Right forelimb (tissue), 1 donor: Measurements from ENCODE around the gene ZYX.

Source experiments
- DNase-seq: peaks from one replicate; pipeline ENCODE4 v3.0.0-alpha.2; 2018

ZYX gene

GRCh38 chr7:143363016-143363937 is 17.9 kb upstream of the ZYX start:
- no peak for DNase-seq

DNA sequence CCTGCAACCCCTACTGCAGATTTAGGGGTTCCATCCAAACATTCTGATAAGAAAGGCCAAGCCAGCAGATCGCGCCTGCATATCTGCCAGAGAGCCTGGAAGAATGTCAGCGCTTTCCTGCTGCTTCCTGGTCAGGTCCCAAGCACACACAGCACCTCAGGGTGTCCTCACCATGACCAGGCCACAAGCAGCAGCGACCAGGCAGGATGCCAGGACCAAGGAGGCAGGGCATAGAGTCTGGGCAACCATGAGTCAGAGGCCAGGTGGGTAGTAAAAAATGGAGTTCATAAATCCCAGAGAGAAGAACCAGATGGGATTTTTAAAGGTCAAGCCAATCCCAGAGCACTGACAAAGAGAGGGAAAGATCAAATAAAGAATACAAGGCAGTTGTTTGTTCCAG is 13.2 kb upstream of the ZYX start:
- DNase-seq = no peak

- DNase-seq = no peak
Observed at GRCh38 chr7:143368387-143368786, 12.8 kb upstream of the ZYX start.

- no peak for DNase-seq
Observed at GRCh38 chr7:143369678-143370651, 11.2 kb upstream of the ZYX start.

DNA sequence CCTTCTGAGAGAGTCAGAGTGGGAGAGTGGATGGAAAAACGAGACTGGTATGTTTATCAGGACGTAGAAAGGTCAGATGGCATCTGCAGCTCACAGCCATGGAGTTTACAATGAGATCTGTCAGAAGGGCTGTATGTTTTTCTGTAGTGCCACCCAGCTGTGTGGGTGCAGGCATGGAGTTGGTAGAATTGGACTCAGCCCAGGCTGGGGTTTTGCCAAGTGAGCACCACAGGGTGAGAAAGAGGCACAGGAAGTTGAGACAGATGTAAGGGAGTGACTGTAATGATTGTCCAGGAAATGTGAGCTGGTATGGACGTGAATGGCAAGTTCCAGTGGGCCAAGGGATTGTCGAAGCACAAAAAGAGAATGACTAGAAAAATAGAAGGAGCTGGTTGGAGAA is 9.1 kb upstream of the ZYX start:
- no peak for DNase-seq

GRCh38 chr7:143373255-143373794 is 7.8 kb upstream of the ZYX start:
- no peak for DNase-seq

- no peak for DNase-seq
Observed at GRCh38 chr7:143374561-143374960, 6.6 kb upstream of the ZYX start.

- no peak for DNase-seq
Observed at GRCh38 chr7:143375298-143376034, 5.7 kb upstream of the ZYX start.

GRCh38 chr7:143376396-143376795 is 4.7 kb upstream of the ZYX start:
- DNase-seq = no peak

DNA sequence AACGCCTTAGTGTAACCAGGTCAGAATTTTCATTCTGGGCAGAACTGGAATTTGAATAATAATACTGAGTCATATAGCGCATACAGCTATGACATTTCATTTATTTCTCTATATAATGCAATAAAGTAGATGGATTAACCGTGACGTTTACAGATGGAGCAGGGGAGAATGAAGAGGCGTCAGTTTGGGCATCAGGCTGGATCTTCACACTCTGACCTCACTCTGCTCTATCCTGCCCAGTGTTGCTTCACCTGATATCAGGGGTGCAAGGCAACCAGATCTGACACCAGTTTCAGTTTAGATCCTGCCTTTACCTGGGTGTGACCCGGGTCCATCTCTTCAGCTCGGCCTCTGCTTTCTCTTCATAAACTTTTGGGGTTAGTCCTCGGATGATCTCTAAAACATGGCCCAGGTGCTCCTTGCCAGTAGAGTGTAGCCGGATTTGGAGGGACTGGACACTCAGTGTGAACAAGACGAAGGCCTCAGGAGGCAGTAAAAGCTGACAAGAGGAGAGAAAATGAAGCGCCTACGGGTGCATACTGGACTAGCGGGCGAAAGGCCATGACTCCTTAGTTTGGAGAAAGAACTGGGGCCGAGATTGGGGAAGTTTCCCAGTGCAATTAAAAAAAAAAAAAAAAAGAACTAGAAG is 1.4 kb upstream of the ZYX start:
- DNase-seq = no peak

DNA sequence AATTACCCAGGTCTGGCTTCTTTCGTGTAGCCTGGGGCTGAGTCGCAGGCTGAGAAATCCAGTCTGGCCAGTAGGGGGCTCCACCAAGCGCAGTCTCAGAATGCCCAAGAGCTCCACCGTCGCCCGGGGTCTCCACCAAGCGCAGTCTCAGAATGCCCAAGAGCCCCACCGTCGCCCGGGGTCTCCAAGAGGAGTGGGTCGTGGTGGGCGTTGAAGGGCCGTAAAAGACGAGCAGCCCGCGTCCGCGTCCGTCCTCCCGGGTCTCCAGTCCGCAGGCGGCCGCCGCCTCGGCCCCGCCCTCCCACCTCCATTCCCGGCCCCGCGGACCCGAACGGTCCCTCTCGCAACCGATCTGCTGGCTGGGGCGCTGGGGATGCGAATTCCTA is 892 bp upstream of the ZYX start:
- DNase-seq = peak; percentile 94

- DNase-seq = peak; percentile 92
Observed at GRCh38 chr7:143381427-143382125, 431 bp downstream of the ZYX start.

DNA sequence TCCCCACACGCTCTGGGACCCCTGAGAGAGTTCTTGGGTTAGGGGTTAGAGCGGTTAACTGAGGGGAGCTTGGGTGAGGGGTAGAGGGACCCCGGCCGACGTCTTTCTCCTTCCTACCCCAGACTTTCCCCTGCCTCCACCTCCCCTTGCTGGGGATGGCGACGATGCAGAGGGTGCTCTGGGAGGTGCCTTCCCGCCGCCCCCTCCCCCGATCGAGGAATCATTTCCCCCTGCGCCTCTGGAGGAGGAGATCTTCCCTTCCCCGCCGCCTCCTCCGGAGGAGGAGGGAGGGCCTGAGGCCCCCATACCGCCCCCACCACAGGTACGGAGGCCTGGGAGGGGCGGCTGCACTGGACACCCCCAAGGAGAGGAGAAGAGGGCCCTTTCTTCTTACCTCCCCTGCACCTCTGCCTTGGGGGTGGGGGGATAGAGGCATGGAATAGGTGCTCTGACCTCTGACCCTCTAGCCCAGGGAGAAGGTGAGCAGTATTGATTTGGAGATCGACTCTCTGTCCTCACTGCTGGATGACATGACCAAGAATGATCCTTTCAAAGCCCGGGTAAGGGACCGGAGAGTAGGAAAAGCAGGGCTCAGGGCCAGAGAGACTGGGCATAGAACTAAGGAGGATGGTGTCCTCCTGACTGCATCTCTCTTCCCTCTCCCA is 1.1 kb downstream of the ZYX start:
- no peak for DNase-seq

DNA sequence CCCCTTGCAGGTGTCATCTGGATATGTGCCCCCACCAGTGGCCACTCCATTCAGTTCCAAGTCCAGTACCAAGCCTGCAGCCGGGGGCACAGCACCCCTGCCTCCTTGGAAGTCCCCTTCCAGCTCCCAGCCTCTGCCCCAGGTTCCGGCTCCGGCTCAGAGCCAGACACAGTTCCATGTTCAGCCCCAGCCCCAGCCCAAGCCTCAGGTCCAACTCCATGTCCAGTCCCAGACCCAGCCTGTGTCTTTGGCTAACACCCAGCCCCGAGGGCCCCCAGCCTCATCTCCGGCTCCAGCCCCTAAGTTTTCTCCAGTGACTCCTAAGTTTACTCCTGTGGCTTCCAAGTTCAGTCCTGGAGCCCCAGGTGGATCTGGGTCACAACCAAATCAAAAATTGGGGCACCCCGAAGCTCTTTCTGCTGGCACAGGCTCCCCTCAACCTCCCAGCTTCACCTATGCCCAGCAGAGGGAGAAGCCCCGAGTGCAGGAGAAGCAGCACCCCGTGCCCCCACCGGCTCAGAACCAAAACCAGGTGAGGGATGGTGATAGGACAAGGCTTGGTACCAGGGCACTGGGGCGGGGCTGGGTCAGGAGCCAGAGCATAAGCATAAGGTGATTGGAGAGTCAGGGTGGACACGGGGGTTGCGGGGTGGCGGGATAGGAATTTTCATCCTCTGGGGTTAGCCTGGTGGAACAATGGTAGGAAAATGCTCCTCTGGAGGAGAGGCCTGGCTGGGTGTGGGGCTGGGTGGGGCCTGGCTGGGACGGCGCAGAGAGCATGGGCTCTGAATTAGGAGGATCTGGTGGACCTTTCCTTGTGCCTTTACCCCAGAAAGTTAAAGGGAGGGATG is 1.9 kb downstream of the ZYX start:
- DNase-seq = no peak

- no peak for DNase-seq
Observed at GRCh38 chr7:143383642-143383957, 2.5 kb downstream of the ZYX start.

GRCh38 chr7:143384148-143384547 is 3.0 kb downstream of the ZYX start:
- DNase-seq = no peak

- DNase-seq = no peak
Observed at GRCh38 chr7:143384661-143385631, 3.8 kb downstream of the ZYX start.

- no peak for DNase-seq
Observed at GRCh38 chr7:143385891-143386781, 5.0 kb downstream of the ZYX start.
